ENCODE results near the gene GRK4.

DNA sequence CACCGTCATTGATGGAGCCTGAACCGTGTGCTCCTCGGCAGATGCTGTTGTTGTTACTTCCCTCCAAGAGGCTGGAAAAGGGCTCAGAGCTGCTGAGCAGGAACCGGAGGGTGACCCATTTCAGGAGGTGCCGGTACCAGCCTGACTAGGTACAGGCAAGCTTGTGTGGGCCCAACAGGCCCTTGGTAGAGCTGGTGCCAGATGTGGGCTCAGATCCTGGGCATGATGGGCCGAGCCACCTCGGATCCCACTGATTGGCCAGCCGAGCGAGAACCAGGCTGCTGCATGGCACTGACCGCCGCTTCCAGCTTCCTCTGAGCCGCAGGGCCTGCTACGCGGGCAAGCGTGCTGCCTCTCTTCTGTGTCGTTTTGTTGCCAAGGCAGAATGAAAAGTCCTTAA is 33.9 kb upstream of the GRK4 start:
- TF ChIP-seq, protein P1, sequence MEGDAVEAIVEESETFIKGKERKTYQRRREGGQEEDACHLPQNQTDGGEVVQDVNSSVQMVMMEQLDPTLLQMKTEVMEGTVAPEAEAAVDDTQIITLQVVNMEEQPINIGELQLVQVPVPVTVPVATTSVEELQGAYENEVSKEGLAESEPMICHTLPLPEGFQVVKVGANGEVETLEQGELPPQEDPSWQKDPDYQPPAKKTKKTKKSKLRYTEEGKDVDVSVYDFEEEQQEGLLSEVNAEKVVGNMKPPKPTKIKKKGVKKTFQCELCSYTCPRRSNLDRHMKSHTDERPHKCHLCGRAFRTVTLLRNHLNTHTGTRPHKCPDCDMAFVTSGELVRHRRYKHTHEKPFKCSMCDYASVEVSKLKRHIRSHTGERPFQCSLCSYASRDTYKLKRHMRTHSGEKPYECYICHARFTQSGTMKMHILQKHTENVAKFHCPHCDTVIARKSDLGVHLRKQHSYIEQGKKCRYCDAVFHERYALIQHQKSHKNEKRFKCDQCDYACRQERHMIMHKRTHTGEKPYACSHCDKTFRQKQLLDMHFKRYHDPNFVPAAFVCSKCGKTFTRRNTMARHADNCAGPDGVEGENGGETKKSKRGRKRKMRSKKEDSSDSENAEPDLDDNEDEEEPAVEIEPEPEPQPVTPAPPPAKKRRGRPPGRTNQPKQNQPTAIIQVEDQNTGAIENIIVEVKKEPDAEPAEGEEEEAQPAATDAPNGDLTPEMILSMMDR (conservative IDR thresholded peaks at IDR 0.05; ENCODE audit: low read length): no peak
- TF ChIP-seq EZH2phosphoT487 (IDR thresholded peaks at IDR 0.05; ENCODE audit: borderline replicate concordance): no peak

Measured in Loucy (cell line).